Measurements from ENCODE around the gene RBP3. TPM values are rescaled to one million over a fixed set of nuclear protein-coding genes. Genes with fewer than 3 reads are reported as not detected.

Gene RBP3
- total RNA-seq, 1 donor from 2014 or later, result not detected

DNA sequence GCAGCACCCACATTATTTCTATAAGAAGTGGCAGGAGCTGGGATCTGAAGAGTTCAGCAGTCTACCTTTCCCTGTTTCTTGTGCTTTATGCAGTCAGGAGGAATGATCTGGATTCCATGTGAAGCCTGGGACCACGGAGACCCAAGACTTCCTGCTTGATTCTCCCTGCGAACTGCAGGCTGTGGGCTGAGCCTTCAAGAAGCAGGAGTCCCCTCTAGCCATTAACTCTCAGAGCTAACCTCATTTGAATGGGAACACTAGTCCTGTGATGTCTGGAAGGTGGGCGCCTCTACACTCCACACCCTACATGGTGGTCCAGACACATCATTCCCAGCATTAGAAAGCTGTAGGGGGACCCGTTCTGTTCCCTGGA is 874 bp upstream of the RBP3 start:
- Mint-ChIP-seq H3K36me3 (ENCODE audit: low read depth) (no peaks in the 10 kb centered on the region), H3K9me3 (no peaks in the 10 kb centered on the region), H3K4me1 (no peaks in the 10 kb centered on the region), H3K4me3 (no peak overlapping the region), H3K27me3 (no peaks in the 10 kb centered on the region), H3K27ac (no peak overlapping the region)
- DNase-seq, result no peak
- TF ChIP-seq, protein P1, sequence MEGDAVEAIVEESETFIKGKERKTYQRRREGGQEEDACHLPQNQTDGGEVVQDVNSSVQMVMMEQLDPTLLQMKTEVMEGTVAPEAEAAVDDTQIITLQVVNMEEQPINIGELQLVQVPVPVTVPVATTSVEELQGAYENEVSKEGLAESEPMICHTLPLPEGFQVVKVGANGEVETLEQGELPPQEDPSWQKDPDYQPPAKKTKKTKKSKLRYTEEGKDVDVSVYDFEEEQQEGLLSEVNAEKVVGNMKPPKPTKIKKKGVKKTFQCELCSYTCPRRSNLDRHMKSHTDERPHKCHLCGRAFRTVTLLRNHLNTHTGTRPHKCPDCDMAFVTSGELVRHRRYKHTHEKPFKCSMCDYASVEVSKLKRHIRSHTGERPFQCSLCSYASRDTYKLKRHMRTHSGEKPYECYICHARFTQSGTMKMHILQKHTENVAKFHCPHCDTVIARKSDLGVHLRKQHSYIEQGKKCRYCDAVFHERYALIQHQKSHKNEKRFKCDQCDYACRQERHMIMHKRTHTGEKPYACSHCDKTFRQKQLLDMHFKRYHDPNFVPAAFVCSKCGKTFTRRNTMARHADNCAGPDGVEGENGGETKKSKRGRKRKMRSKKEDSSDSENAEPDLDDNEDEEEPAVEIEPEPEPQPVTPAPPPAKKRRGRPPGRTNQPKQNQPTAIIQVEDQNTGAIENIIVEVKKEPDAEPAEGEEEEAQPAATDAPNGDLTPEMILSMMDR (IDR thresholded peaks at IDR 0.05), result no peak
- ChIA-PET CTCF (interaction anchor here (1.4 kb wide), 1 partner anchor 16 kb away, joined by 3 read pairs; no protein-coding TSS in a partner anchor), POLR2A (no interaction called here)
- intact Hi-C loops (cut with micrococcal nuclease), result no loop called here
- ATAC-seq (ENCODE audit: low read depth), result no peak

DNA sequence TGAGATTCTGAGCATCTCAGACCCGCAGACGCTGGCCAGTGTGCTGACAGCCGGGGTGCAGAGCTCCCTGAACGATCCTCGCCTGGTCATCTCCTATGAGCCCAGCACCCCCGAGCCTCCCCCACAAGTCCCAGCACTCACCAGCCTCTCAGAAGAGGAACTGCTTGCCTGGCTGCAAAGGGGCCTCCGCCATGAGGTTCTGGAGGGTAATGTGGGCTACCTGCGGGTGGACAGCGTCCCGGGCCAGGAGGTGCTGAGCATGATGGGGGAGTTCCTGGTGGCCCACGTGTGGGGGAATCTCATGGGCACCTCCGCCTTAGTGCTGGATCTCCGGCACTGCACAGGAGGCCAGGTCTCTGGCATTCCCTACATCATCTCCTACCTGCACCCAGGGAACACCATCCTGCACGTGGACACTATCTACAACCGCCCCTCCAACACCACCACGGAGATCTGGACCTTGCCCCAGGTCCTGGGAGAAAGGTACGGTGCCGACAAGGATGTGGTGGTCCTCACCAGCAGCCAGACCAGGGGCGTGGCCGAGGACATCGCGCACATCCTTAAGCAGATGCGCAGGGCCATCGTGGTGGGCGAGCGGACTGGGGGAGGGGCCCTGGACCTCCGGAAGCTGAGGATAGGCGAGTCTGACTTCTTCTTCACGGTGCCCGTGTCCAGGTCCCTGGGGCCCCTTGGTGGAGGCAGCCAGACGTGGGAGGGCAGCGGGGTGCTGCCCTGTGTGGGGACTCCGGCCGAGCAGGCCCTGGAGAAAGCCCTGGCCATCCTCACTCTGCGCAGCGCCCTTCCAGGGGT is 703 bp downstream of the RBP3 start:
- no peaks in the 10 kb centered on the region for H3K27me3 Mint-ChIP-seq
- intact Hi-C loops (cut with micrococcal nuclease), result no loop called here
- H3K36me3 Mint-ChIP-seq (ENCODE audit: low read depth), result no peaks in the 10 kb centered on the region
- POLR2A ChIA-PET, result no interaction called here
- ATAC-seq (ENCODE audit: low read depth), result no peak
- H3K9me3 Mint-ChIP-seq, result no peaks in the 10 kb centered on the region
- TF ChIP-seq, protein P1 (IDR thresholded peaks at IDR 0.05), result no peak
- H3K4me3 Mint-ChIP-seq, result no peak overlapping the region
- CTCF ChIA-PET, result no interaction called here
- H3K27ac Mint-ChIP-seq, result no peak overlapping the region
- H3K4me1 Mint-ChIP-seq, result no peaks in the 10 kb centered on the region
- no peak for DNase-seq

DNA sequence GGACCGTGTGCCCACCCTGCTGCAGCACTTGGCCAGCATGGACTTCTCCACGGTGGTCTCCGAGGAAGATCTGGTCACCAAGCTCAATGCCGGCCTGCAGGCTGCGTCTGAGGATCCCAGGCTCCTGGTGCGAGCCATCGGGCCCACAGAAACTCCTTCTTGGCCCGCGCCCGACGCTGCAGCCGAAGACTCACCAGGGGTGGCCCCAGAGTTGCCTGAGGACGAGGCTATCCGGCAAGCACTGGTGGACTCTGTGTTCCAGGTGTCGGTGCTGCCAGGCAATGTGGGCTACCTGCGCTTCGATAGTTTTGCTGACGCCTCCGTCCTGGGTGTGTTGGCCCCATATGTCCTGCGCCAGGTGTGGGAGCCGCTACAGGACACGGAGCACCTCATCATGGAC is 1.4 kb downstream of the RBP3 start:
- no peak overlapping the region for H3K27ac Mint-ChIP-seq

DNA sequence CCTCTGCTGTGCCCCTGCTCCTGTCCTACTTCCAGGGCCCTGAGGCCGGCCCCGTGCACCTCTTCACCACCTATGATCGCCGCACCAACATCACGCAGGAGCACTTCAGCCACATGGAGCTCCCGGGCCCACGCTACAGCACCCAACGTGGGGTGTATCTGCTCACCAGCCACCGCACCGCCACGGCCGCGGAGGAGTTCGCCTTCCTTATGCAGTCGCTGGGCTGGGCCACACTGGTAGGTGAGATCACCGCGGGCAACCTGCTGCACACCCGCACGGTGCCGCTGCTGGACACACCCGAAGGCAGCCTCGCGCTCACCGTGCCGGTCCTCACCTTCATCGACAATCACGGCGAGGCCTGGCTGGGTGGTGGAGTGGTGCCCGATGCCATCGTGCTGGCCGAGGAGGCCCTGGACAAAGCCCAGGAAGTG is 1.8 kb downstream of the RBP3 start:
- ChIA-PET CTCF (no interaction called here), POLR2A (no interaction called here)
- H3K36me3 Mint-ChIP-seq (ENCODE audit: low read depth), result no peaks in the 10 kb centered on the region
- DNase-seq (no peak), ATAC-seq (ENCODE audit: low read depth) (no peak)
- TF ChIP-seq, protein P1 (IDR thresholded peaks at IDR 0.05), result no peak
- no peaks in the 10 kb centered on the region for H3K27me3 Mint-ChIP-seq
- intact Hi-C loops (cut with micrococcal nuclease), result no loop called here
- no peaks in the 10 kb centered on the region for H3K9me3 Mint-ChIP-seq
- H3K4me3 Mint-ChIP-seq, result no peak overlapping the region
- H3K27ac Mint-ChIP-seq, result no peak overlapping the region
- H3K4me1 Mint-ChIP-seq, result no peaks in the 10 kb centered on the region

More for the DNA sequence above, 1.4 kb downstream of the RBP3 start:
- ChIA-PET CTCF (no interaction called here), POLR2A (no interaction called here)
- no peaks in the 10 kb centered on the region for H3K27me3 Mint-ChIP-seq
- H3K9me3 Mint-ChIP-seq, result no peaks in the 10 kb centered on the region
- ATAC-seq (ENCODE audit: low read depth) (no peak), DNase-seq (no peak)
- no peak overlapping the region for H3K4me3 Mint-ChIP-seq
- intact Hi-C loops (cut with micrococcal nuclease), result no loop called here
- no peaks in the 10 kb centered on the region for H3K36me3 Mint-ChIP-seq (ENCODE audit: low read depth)
- H3K4me1 Mint-ChIP-seq, result no peaks in the 10 kb centered on the region
- TF ChIP-seq, protein P1 (IDR thresholded peaks at IDR 0.05), result no peak

DNA sequence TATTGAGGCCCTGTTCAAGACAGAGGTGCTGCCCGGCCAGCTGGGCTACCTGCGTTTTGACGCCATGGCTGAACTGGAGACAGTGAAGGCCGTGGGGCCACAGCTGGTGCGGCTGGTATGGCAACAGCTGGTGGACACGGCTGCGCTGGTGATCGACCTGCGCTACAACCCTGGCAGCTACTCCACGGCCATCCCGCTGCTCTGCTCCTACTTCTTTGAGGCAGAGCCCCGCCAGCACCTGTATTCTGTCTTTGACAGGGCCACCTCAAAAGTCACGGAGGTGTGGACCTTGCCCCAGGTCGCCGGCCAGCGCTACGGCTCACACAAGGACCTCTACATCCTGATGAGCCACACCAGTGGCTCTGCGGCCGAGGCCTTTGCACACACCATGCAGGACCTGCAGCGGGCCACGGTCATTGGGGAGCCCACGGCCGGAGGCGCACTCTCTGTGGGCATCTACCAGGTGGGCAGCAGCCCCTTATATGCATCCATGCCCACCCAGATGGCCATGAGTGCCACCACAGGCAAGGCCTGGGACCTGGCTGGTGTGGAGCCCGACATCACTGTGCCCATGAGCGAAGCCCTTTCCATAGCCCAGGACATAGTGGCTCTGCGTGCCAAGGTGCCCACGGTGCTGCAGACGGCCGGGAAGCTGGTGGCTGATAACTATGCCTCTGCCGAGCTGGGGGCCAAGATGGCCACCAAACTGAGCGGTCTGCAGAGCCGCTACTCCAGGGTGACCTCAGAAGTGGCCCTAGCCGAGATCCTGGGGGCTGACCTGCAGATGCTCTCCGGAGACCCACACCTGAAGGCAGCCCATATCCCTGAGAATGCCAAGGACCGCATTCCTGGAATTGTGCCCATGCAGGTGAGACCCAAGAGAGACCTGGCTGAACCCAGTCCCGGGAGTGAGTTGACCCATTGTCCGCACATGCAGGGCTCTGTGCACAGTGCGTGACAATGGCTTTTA is 2.8 kb downstream of the RBP3 start:
- H3K27ac Mint-ChIP-seq, result no peak overlapping the region
- TF ChIP-seq, protein P1 (IDR thresholded peaks at IDR 0.05), result no peak
- no peaks in the 10 kb centered on the region for H3K36me3 Mint-ChIP-seq (ENCODE audit: low read depth)
- no peak for DNase-seq
- ChIA-PET CTCF (no interaction called here), POLR2A (no interaction called here)
- H3K9me3 Mint-ChIP-seq, result no peaks in the 10 kb centered on the region
- intact Hi-C loops (cut with micrococcal nuclease), result no loop called here
- H3K4me1 Mint-ChIP-seq, result no peaks in the 10 kb centered on the region
- H3K27me3 Mint-ChIP-seq, result no peaks in the 10 kb centered on the region
- no peak for ATAC-seq (ENCODE audit: low read depth)
- no peak overlapping the region for H3K4me3 Mint-ChIP-seq
